GM12873 (cell line): ENCODE measurements around the gene PHRF1.

ENCODE experiments used
- TF ChIP-seq, protein P1 (sequence below): IDR thresholded peaks from 2 replicates; pipeline ENCODE4 v1.5.1; 2012; ENCODE audit warnings: low read depth, mild to moderate bottlenecking, moderate library complexity, low read length, control low read depth; ENCODE audit not compliant: insufficient read depth; ENCODE audit errors: missing control alignments

The PHRF1 gene

DNA sequence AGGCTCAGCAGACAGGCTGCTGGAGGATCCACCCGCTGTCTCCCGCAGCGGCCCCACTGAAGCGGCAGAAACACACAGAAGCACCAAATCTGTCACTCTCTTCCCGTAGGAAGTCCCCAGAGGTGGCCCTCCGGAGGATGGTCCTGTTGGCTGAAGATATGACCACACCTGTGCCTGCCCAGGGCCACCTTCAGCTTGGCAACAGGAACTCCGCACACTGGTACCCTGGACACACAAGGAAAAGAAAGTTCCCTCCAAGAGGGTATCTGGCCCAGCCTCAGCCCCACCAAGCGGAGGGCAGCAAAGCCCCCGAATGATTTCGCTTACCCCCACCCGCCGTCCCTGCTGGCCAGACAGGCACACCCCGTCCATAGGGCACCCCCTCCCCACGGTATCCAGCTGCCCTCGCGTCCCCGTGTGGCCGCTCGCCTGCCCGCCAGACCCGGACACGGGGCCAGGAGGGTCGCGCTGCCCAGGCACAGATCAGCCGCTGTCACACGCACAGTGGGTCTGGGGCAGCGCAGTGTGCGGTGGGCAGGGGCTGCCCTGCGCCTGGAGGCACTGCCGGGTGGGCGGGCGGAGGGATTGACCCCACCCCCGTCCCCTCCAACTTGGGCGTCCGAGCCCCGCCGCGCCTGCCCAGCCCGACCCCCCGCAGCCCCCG lies 8.5 kb upstream of the PHRF1 start:
- TF ChIP-seq, protein P1, sequence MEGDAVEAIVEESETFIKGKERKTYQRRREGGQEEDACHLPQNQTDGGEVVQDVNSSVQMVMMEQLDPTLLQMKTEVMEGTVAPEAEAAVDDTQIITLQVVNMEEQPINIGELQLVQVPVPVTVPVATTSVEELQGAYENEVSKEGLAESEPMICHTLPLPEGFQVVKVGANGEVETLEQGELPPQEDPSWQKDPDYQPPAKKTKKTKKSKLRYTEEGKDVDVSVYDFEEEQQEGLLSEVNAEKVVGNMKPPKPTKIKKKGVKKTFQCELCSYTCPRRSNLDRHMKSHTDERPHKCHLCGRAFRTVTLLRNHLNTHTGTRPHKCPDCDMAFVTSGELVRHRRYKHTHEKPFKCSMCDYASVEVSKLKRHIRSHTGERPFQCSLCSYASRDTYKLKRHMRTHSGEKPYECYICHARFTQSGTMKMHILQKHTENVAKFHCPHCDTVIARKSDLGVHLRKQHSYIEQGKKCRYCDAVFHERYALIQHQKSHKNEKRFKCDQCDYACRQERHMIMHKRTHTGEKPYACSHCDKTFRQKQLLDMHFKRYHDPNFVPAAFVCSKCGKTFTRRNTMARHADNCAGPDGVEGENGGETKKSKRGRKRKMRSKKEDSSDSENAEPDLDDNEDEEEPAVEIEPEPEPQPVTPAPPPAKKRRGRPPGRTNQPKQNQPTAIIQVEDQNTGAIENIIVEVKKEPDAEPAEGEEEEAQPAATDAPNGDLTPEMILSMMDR, result no peak

DNA sequence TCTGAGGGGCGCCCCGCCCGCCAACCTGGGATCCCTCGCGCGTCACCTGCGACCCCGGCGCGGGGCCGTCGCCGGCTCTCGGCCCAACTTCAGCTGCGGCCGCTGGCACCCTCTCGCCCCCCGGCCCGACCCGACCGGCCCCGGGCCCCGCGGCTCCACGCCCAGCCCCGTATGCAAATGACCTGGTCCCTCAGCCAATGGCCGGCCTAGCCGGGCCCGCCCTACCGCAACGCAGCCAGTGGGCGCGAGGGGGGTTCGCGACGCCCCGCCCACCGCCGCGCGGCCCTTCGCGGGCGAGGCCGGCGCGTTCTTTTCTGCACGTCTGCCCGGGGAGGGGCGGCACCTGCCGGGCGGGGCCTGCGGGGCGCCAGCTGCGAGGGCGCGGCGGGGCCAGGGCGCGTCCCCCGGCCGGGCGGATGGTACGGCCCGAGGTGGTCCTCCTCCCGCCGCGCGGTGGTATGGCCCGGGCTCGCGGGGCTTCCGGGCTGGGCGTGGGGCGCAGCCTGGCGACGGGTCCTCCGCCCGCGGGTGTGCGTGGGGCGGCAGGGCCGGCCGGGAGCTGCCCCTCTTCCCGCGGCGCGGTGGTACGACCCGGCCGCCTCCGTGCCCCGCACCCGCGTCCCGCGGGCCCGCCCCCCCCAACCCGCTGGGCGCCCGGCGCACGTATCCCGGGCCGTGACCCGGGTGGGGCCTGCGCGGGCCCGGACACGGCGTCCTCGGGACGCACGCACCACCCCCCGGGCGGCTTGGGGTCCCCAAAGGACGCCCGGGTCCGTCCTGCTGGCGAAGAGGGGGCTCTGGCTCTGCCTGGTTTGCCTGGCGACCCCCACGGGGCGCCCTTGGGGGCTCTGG lies 7.7 kb upstream of the PHRF1 start:
- TF ChIP-seq, protein P1, result no peak

DNA sequence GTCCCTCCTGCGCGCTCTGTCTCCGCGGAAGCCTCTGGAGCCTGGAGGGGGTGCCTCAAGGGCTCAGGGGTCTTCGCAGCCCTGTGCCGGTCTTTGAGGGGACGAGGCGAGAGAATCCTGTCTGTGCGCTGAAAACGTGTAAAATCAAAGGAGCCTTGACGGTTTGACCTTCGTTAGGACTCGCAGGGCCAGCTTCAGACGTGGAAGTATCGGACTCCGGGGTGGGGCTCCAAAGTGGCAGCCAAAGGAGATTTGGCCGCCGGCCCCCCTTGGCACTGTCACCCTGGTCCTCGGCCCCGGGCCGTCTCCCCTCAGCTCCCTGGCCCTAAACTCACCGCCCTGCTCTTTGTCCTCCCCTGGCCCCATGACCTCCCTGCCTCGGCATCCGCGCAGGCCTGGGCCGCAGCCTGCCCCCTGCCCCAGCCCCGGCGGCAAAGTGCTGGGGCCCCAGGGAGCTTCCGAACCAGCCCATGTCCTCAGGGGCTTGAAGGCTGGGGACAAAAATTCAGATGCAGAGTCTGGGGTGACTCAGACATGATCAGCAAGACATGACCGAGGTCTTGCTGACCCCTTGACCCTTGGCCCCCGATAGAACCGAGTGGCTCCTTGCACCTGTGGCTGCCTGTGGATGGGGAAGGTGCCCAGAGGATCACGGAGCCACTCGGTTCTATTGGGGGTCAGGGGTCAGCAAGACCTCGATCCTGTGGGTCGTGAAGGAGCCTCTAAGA lies 6.9 kb upstream of the PHRF1 start:
- TF ChIP-seq, protein P1, result no peak

DNA sequence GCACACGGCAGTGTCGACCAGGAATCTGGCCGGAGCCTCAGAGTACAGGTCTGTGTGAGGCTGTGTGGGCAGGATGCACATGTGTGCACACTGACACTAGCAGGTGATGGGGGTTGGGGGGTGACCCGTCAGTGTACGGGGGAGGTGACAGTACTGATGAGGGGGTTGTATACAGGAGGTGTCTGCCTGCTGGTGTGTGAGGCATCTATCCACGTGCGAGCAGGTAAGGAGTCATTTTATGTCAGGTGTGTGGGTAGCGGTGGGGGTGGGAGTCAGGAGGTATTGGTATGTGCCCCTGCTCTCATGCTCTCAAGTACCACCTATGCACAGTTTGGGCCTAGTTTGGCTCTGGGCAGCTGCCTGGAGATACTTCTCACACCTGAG lies 4.5 kb upstream of the PHRF1 start:
- TF ChIP-seq, protein P1, result no peak

DNA sequence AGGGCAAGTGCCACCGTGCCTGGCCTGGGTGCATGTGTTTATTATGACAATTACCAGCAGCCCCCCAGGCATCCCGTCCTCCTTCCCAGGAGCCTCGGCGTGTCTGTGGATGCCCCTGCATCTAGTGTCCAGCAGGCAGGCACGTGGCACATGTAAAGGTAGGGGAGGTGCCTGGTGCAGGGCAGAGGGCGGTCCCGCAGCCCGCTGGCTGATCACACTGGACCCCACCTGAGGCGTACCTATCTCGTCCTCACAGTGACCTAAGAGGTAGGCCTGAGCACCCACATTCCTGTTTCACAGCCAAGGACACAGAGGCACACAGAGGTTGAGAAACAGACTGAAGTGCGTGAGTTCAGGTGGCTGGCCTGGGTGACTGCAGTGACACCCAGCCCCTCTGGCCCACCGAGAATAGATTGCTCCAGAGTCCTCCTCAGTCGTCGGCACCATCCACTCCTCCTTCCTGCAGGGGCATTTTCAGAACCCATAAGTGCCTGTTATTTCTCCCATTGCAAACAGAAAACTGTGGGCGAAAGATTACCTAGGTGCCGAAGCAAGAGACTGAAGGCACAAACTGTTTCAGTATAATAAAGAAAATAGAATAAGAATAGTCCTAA lies 3.0 kb upstream of the PHRF1 start:
- TF ChIP-seq, protein P1, result no peak

DNA sequence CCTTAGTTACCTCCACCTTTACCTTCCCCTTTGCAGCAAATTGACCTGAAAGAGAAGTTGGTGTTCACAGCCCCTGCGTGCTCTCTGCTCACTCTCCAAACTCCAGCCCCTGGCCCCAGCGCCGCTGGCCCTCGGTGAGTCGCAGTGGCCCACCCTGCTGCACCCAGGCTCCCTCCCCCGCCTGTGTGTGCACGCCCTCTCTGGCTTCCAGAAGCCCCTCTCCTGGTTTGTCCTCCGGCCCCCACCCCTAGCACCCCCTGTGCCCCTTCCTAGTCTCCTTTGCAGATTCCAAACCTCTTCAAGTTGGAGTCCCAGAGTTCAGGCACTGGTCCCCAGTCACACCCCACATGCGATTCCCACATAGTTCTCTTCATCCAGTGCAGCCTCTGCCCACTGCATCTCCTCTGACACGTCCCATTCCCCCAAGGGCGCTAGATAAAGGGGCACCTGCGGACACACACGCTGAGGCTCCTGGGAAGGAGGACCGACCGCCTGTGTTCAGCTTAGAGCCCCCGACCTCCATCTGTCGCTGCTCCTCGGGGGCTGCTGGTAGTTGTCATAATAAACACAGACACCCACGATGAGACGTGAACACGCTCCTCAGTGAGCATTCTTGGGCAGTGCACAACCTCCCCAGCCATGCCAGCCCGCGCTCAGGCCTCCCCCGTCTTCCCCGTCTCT lies 1.5 kb upstream of the PHRF1 start:
- TF ChIP-seq, protein P1, result no peak
